HEK293 (cell line): ENCODE results near the gene ZNF546.

Experiments
- CTCF ChIA-PET: fragments of 350-600 bp; formaldehyde crosslinking; extraction: SDS; loops from one replicate; lab custom pipeline; 2021; ENCODE audit warnings: antibody characterized with exemption; lab: Yijun Ruan, JAX
- POLR2A ChIA-PET: fragments of 300-600 bp; formaldehyde crosslinking; extraction: SDS; loops from one replicate; lab custom pipeline; 2020; ENCODE audit warnings: antibody characterized with exemption, inconsistent platforms; lab: Yijun Ruan, JAX
- H3K27ac ChIP-seq: fragments of 200-500 bp; sonication (Bioruptor generic); 2 replicates; pipeline ENCODE4 v1.5.1; 2014; ENCODE audit warnings: low read depth, low read length, control low read depth, inconsistent platforms; ENCODE audit errors: extremely low read depth
- H3K36me3 ChIP-seq, 2 experiments: fragments of 200-500 bp in 1 of 2; sonication (Bioruptor generic) in 1 of 2; 1 replicate in 1 of 2; 2 replicates in 1 of 2; pipeline ENCODE4 v1.5.1; 2014 to 2017; ENCODE audit warnings: inconsistent platforms in 2 of 2, low read length in 2 of 2; ENCODE audit not compliant: control insufficient read depth in 2 of 2, insufficient read depth in 1 of 2
- H3K4me1 ChIP-seq: fragments of 200-500 bp; sonication (Bioruptor generic); 2 replicates; pipeline ENCODE4 v1.5.1; 2014; ENCODE audit warnings: mild to moderate bottlenecking, low read length, inconsistent platforms; ENCODE audit not compliant: control insufficient read depth, insufficient read depth
- H3K4me3 ChIP-seq: 2 replicates; pipeline ENCODE4 v1.5.1; 2011; ENCODE audit warnings: low read depth, mild to moderate bottlenecking, control low read depth, low read length, moderate library complexity
- H3K9me3 ChIP-seq: fragments of 200-500 bp; sonication (Bioruptor generic); 2 replicates; pipeline ENCODE4 v1.5.1; 2014; ENCODE audit warnings: low read depth, low read length, inconsistent platforms; ENCODE audit not compliant: control insufficient read depth, insufficient read depth
- GLIS1 ChIP-seq: fragments of 450-650 bp; formaldehyde crosslinking; IDR thresholded peaks from 2 replicates; pipeline ENCODE4 v1.5.1; 2016; ENCODE audit warnings: missing biosample characterization, missing genetic modification characterization
- YY2 ChIP-seq: fragments of 450-650 bp; formaldehyde crosslinking; IDR thresholded peaks from 2 replicates; pipeline ENCODE4 v1.5.1; 2016; ENCODE audit warnings: missing biosample characterization, missing genetic modification characterization
- ZNF114 ChIP-seq: fragments of 450-650 bp; formaldehyde crosslinking; IDR thresholded peaks from 2 replicates; pipeline ENCODE4 v1.5.0; 2017; ENCODE audit warnings: missing biosample characterization, missing genetic modification characterization
- ZNF138 ChIP-seq: fragments of 450-650 bp; formaldehyde crosslinking; IDR thresholded peaks from 2 replicates; pipeline ENCODE4 v1.5.1; 2016; ENCODE audit warnings: missing biosample characterization, missing genetic modification characterization, borderline replicate concordance
- ZNF292 ChIP-seq: fragments of 450-650 bp; formaldehyde crosslinking; IDR thresholded peaks from 2 replicates; pipeline ENCODE4 v1.5.1; 2016; ENCODE audit warnings: low read depth, missing biosample characterization, missing genetic modification characterization, borderline replicate concordance
- ZNF404 ChIP-seq: fragments of 450-650 bp; formaldehyde crosslinking; IDR thresholded peaks from 2 replicates; pipeline ENCODE4 v1.5.1; 2017; ENCODE audit warnings: missing biosample characterization, missing genetic modification characterization
- ZNF558 ChIP-seq: fragments of 450-650 bp; formaldehyde crosslinking; IDR thresholded peaks from 2 replicates; pipeline ENCODE4 v1.5.1; 2016; ENCODE audit warnings: missing biosample characterization, missing genetic modification characterization
- ZNF654 ChIP-seq: fragments of 450-650 bp; formaldehyde crosslinking; IDR thresholded peaks from 2 replicates; pipeline ENCODE4 v1.5.1; 2016; ENCODE audit warnings: low read depth, missing biosample characterization, missing genetic modification characterization
- ZNF701 ChIP-seq: fragments of 450-650 bp; formaldehyde crosslinking; IDR thresholded peaks from 2 replicates; pipeline ENCODE4 v1.5.1; 2016; ENCODE audit warnings: missing biosample characterization, missing genetic modification characterization
- ZNF768 ChIP-seq: fragments of 450-650 bp; formaldehyde crosslinking; IDR thresholded peaks from 2 replicates; pipeline ENCODE4 v1.5.1; 2018; ENCODE audit warnings: missing biosample characterization, mild to moderate bottlenecking, missing genetic modification characterization
- ZNF777 ChIP-seq: fragments of 450-650 bp; formaldehyde crosslinking; IDR thresholded peaks from 2 replicates; pipeline ENCODE4 v1.5.1; 2017; ENCODE audit warnings: missing biosample characterization, missing genetic modification characterization, borderline replicate concordance
- ZNF791 ChIP-seq: fragments of 450-650 bp; formaldehyde crosslinking; IDR thresholded peaks from 2 replicates; pipeline ENCODE4 v1.5.1; 2016; ENCODE audit warnings: missing biosample characterization, missing genetic modification characterization
- ZSCAN30 ChIP-seq: fragments of 450-650 bp; IDR thresholded peaks from 2 replicates; pipeline ENCODE4 v1.5.1; 2018; ENCODE audit warnings: missing biosample characterization, mild to moderate bottlenecking, missing genetic modification characterization, moderate library complexity
- TF ChIP-seq, protein P1 (sequence below): fragments of 450-650 bp; formaldehyde crosslinking; IDR thresholded peaks from 2 replicates; pipeline ENCODE4 v1.5.1; 2016; ENCODE audit warnings: missing biosample characterization, missing genetic modification characterization
- TF ChIP-seq, protein P2 (sequence below): fragments of 450-650 bp; IDR thresholded peaks from 2 replicates; pipeline ENCODE4 v1.5.1; 2018; ENCODE audit warnings: missing biosample characterization, missing genetic modification characterization
- TF ChIP-seq, protein P3 (sequence below): fragments of 450-650 bp; formaldehyde crosslinking; IDR thresholded peaks from 2 replicates; pipeline ENCODE4; 2016; ENCODE audit warnings: missing biosample characterization, missing genetic modification characterization
- TF ChIP-seq, protein P4 (sequence below): fragments of 450-650 bp; formaldehyde crosslinking; IDR thresholded peaks from 2 replicates; pipeline ENCODE4 v1.5.1; 2017; ENCODE audit warnings: missing biosample characterization, missing genetic modification characterization
- TF ChIP-seq, protein P5 (sequence below): fragments of 450-650 bp; formaldehyde crosslinking; IDR thresholded peaks from 2 replicates; pipeline ENCODE4 v1.5.1; 2016; ENCODE audit warnings: missing biosample characterization, missing genetic modification characterization

Gene ZNF546

DNA sequence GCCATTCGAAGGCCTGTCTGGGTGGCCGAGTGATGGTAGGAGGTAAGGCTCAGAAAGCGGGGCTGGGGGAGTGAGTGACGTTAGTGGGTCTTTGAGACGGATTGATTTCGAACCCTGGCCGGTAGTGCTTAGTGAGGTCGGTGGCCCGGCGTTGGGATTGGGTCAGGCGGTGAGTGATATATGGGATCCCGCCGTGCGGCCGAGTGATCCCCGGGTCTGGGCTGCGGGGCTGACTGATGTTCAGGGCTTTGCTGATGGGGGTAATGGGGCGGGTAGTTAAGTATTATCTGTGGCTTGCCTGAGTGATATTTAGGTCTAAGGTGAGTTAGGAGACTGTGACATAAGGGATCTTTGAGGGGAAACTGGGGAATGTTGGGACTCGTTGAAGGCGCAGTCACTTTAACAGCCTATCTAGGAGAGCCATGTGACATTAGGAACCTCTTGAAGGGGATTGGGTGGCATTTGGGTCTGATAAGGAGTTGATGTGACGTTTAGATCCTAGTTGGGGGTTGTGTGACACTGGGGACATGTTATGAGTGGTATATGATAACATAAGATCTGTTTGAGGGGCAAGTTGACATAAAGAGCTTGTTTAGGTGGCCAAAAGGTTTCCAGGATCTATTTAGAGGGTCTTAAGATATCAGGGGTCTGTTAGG lies 25.4 kb upstream of the ZNF546 start (continued):
- TF ChIP-seq, protein P1, sequence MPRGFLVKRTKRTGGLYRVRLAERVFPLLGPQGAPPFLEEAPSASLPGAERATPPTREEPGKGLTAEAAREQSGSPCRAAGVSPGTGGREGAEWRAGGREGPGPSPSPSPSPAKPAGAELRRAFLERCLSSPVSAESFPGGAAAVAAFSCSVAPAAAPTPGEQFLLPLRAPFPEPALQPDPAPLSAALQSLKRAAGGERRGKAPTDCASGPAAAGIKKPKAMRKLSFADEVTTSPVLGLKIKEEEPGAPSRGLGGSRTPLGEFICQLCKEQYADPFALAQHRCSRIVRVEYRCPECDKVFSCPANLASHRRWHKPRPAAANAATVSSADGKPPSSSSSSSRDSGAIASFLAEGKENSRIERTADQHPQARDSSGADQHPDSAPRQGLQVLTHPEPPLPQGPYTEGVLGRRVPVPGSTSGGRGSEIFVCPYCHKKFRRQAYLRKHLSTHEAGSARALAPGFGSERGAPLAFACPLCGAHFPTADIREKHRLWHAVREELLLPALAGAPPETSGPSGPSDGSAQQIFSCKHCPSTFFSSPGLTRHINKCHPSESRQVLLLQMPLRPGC = peak; percentile 42; the same call in 1 of the 2 replicates
- no peak for TF ChIP-seq ZNF292 (tag by site-specific recombination)
- no peak for TF ChIP-seq ZNF701 (tag by site-specific recombination)
- TF ChIP-seq, all 188 proteins: peak for 17

DNA sequence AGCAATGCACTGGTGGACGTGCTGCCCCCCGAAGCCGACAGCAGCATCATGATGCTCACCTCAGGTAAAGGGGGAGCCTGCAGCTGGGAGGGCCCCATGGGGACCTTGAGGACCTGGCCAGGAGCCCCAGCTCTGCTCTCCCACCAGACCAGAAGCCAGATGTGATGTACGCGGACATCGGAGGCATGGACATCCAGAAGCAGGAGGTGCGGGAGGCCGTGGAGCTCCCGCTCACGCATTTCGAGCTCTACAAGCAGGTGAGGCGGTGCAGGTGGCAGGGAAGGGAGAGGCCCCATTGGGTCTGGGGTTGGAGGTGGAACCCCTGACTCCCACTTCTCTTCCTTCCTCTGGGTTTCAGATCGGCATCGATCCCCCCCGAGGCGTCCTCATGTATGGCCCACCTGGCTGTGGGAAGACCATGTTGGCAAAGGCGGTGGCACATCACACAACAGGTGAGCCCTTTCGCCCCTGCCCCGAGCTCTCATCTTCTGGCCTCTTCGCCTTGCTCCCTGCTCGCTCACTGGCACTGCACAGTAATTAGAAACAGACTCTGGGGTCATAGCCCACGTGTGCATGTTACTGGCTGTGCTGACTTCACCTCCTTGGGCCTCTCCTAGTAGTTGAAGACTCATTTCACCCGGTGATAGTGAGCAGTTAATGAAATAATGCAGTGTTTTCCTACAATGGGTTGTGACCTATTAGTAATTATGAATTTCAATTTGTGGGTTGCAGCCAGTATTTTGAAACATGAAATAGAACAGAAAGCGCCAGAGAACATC lies 22.3 kb upstream of the ZNF546 start:
- H3K36me3 ChIP-seq = peaks cover 69 to 79% of the 10 kb centered on the region in 2 experiments
- no peak overlapping the region for H3K4me3 ChIP-seq
- peaks cover 10% of the 10 kb centered on the region for H3K4me1 ChIP-seq
- ChIA-PET CTCF (interaction anchor here (1.0 kb wide), 1 partner anchor 435 kb away, joined by 3 read pairs; no protein-coding TSS in a partner anchor), POLR2A (interaction anchor here (1.0 kb wide), 1 partner anchor 129 kb away, joined by 3 read pairs; the partner anchor contains the start of gene FBL)
- H3K27ac ChIP-seq = no peak overlapping the region
- no peak for TF ChIP-seq ZNF768 (tag by site-specific recombination)
- TF ChIP-seq, protein P2, sequence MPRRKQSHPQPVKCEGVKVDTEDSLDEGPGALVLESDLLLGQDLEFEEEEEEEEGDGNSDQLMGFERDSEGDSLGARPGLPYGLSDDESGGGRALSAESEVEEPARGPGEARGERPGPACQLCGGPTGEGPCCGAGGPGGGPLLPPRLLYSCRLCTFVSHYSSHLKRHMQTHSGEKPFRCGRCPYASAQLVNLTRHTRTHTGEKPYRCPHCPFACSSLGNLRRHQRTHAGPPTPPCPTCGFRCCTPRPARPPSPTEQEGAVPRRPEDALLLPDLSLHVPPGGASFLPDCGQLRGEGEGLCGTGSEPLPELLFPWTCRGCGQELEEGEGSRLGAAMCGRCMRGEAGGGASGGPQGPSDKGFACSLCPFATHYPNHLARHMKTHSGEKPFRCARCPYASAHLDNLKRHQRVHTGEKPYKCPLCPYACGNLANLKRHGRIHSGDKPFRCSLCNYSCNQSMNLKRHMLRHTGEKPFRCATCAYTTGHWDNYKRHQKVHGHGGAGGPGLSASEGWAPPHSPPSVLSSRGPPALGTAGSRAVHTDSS = no peak
- TF ChIP-seq ZNF654 (tag by site-specific recombination) = no peak
- TF ChIP-seq, protein P3, sequence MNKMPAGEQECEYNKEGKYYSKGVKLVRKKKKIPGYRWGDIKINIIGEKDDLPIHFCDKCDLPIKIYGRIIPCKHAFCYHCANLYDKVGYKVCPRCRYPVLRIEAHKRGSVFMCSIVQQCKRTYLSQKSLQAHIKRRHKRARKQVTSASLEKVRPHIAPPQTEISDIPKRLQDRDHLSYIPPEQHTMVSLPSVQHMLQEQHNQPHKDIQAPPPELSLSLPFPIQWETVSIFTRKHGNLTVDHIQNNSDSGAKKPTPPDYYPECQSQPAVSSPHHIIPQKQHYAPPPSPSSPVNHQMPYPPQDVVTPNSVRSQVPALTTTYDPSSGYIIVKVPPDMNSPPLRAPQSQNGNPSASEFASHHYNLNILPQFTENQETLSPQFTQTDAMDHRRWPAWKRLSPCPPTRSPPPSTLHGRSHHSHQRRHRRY (tag by site-specific recombination) = no peak
- no peak for TF ChIP-seq ZNF404 (tag by site-specific recombination)
- no peak for TF ChIP-seq ZSCAN30 (tag by site-specific recombination)
- no peak for TF ChIP-seq GLIS1 (tag by site-specific recombination)
- TF ChIP-seq ZNF777 (tag by site-specific recombination) = no peak
- no peak for TF ChIP-seq ZNF114 (tag by site-specific recombination)
- TF ChIP-seq, protein P4, sequence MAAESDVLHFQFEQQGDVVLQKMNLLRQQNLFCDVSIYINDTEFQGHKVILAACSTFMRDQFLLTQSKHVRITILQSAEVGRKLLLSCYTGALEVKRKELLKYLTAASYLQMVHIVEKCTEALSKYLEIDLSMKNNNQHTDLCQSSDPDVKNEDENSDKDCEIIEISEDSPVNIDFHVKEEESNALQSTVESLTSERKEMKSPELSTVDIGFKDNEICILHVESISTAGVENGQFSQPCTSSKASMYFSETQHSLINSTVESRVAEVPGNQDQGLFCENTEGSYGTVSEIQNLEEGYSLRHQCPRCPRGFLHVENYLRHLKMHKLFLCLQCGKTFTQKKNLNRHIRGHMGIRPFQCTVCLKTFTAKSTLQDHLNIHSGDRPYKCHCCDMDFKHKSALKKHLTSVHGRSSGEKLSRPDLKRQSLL = no peak
- TF ChIP-seq, protein P5, sequence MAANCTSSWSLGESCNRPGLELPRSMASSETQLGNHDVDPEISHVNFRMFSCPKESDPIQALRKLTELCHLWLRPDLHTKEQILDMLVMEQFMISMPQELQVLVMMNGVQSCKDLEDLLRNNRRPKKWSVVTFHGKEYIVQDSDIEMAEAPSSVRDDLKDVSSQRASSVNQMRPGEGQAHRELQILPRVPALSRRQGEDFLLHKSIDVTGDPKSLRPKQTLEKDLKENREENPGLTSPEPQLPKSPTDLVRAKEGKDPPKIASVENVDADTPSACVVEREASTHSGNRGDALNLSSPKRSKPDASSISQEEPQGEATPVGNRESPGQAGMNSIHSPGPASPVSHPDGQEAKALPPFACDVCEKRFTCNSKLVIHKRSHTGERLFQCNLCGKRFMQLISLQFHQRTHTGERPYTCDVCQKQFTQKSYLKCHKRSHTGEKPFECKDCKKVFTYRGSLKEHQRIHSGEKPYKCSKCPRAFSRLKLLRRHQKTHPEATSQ (tag by site-specific recombination) = no peak
- no peak for TF ChIP-seq ZNF138 (tag by site-specific recombination)
- no peak for TF ChIP-seq ZNF558
- no peak for TF ChIP-seq YY2 (tag by site-specific recombination)
- no peak for TF ChIP-seq ZNF791
- H3K9me3 ChIP-seq = no peaks in the 10 kb centered on the region
